NCI-H2227 treated with DMSO at 0.1 percent for 48 hours (cell line): Measurements from ENCODE around the gene ZNG1A.
"Not testable (repeated sequence)": the region's sequence is repeated elsewhere in the genome, so short reads cannot be mapped to it uniquely, and the experiment has no call there.

Source experiments
- DNase-seq: peaks from one replicate; lab custom pipeline; 2025; lab: John Stamatoyannopoulos, UW

ZNG1A gene

DNA sequence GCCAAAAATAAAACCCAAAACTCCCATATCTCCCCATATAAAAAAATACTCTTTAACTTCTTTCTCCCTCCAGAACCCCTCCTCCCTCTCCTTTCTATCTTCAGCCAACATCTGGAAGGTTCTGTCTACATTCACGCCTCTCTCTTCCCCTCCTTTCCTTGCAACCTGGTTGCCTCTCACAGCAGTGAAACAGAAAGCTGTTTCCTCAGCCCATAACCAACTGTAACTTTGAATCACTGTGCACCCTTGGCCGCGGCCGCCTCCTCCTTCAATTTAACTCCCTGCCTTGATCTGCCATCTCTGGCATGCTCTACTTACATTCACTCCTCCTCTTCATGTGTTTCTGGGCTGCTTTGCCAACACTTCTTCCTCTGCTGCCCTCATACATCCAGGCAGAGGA lies 83.9 kb downstream of the ZNG1A start:
- DNase-seq = not testable (repeated sequence)

DNA sequence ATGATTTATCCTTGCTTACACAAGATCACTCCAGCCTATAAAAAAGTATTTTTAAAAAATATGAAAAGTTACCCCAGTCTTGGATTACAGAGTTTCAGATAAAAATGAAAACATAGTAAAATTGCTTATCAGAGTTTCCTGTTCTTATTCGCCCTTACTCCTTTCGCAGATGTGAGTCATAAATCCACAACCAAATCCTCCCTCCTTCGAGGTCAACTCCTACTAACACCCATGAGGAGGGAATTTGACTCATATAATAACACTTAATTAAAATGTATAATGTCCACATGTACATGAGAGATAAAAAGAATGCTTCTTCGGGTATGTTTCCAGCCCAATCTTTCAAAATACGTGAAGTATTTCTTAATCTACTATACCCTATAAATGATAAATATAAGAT lies 84.5 kb downstream of the ZNG1A start:
- not testable (repeated sequence) for DNase-seq

DNA sequence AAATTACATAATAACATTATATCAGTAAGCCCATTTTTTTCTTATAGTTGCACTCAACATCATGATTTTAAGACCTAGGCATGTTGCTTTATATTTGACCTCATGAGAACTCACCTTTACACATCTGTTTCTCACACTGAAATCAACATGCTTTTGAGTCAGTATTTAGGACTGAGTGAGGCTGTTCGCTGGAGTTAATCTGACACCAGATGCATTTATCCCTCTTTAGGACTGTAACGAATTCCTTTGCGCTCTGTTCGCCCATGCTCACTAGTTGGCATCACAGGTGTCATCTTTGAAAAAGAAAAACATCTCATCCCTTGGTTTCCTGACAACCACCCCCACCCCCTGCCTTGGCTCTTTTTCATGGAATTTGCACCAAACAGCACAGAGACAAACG lies 84.9 kb downstream of the ZNG1A start:
- DNase-seq = not testable (repeated sequence)

DNA sequence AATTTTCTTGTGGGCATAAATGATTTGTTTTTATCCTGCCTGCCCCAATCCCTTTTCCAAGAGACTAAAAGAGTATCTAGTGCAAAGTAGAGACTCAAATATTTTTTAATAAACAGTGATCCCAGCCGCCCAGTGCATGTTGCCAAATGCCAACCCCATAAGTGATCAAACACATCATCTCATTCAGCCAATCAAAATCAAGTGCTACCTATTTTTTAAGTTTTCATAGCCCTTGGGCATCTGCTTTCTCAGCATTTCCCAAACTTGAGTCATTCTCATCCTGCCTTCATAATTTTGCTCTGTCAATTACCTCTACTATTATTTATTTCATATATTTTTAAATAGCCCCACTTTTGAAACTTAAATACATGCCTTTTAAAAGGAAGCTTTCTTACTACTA lies 88.0 kb downstream of the ZNG1A start:
- DNase-seq = not testable (repeated sequence)

DNA sequence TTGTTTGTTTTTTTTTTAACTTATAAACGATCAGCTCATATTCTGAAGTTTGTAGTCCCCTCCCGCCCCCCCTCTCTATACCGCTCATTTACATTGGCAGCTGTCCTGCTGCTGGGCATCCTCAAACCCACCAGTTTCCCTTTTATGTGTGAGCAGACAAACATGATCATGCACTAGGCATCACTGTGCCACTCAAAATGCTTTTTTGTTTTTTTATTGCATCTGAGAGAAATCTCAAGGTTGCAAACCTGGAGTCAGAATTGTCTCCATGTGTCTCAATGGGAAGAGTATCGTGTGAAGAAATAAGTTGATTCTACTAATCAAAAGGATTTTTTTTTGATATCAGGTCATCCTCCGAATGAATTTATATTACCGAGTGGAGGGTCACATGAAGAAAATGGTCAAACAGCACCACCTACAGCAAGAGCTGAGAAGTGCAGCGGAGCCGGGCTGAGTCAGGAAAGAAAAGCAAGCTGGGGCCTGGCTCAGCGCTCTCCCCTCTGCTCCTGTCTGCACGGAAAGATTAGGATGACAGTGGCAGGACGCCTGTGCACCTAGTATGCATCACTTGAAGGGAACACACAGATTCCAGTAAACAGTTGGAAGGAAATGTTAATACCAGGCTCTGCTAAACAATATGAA lies 90.3 kb downstream of the ZNG1A start:
- not testable (repeated sequence) for DNase-seq

DNA sequence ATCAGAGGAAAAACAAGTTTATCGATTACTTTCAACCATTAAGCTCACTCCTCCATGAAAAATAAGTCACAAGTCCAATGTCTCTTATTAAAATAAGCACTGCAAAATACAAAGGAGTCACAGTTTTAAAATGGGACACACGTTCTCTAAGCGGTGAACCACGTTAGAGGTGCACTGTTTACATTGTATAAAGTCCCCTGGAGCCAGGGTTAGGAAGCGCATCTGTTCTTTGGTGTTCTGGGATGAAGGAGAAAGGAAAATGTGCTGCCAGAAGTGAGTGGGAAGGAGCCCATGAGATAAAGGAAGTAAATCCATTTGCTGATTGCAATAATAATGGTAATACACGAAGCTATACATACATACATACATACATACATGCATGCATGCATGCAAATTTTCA lies 91.0 kb downstream of the ZNG1A start:
- not testable (repeated sequence) for DNase-seq

DNA sequence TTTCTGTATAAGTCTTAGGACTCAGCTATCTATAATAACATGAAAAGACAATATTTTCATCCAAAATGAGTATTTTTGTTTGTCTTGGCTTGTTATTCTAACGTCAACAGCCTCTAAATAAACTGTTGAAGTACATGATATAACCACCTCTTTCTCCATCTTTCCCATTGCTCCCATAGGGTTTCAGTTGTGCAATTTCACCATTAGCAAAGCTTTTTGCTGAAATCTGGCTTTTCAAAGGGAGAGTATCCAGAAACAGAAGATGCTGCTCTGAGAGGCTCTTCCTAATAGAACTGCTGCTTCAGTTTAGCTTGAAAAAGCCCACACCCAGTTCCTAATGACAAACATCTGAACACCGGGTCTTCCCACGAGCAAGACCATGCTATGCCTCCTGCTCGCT lies 91.8 kb downstream of the ZNG1A start:
- DNase-seq = not testable (repeated sequence)

DNA sequence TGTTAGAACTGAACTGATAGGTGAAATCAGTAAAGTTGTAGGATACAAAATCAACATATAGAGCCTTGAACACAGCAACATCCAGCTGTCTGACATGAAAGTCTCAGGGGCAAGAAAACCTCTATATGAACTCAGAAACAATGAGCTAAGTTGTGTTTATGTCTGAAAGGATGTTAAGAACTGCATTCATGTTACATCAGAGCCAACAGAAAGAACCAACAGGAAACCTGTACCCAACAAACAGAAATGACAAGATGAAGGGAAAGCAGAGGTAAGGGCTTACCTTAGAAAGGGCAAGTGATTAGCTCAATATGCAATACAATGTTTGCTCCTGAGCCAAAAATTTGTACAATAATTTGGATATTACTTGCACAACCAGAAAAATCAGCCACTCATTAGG lies 92.2 kb downstream of the ZNG1A start:
- not testable (repeated sequence) for DNase-seq

DNA sequence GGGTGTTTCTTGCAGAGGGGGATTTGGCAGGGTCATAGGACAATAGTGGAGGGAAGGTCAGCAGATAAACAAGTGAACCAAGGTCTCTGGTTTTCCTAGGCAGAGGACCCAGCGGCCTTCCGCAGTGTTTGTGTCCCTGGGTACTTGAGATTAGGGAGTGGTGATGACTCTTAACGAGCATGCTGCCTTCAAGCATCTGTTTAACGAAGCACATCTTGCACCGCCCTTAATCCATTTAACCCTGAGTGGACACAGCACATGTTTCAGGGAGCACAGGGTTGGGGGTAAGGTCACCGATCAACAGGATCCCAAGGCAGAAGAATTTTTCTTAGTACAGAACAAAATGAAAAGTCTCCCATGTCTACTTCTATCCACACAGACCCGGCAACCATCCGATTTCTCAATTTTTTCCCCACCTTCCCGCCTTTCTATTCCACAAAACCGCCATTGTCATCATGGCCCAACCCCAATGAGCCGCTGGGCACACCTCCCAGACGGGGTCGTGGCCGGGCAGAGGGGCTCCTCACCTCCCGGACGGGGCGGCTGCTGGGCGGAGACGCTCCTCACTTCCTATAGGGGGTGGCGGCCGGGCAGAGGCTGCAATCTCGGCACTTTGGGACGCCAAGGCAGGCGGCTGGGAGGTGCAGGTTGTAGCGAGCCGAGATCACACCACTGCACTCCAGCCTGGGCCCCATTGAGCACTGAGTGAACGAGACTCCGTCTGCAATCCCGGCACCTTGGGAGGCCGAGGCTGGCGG lies 95.7 kb downstream of the ZNG1A start:
- DNase-seq = not testable (repeated sequence)

DNA sequence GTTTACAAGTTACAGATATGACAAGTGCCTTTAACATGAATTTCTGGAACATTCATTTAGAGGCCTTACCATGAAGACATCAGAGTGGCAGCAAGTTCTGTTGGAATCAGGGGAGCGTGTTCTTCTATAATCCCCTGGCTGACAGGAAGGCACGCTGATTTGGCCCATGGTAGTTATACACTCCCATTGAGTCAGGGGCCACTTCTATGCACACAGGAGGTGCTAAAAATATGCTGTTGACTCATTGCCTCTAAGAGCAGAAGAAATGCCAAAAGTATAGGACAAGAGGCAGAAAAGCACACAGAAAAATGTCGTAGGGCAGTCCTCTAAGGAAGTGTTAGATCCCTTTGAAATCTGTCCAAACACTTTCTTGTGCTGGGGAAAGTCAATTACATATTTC lies 100.5 kb downstream of the ZNG1A start:
- DNase-seq = not testable (repeated sequence)

DNA sequence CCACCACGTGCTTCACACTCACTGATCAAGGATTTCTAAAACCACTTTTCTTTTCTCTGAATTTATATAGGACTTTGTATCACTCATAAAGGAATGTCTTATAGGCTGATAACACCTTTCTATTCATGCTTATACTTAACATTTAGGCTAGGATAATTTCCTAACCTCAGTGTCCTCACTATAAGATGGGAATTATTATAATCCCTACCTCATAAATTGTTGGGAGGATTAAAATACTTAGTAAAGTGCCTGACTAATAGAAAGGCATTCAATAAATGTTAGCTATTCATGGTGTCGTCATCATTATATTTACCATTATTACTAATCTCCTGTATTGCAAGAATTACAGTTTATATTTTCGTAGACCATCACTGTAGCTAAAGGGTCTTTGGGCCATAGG lies 102.5 kb downstream of the ZNG1A start:
- not testable (repeated sequence) for DNase-seq

DNA sequence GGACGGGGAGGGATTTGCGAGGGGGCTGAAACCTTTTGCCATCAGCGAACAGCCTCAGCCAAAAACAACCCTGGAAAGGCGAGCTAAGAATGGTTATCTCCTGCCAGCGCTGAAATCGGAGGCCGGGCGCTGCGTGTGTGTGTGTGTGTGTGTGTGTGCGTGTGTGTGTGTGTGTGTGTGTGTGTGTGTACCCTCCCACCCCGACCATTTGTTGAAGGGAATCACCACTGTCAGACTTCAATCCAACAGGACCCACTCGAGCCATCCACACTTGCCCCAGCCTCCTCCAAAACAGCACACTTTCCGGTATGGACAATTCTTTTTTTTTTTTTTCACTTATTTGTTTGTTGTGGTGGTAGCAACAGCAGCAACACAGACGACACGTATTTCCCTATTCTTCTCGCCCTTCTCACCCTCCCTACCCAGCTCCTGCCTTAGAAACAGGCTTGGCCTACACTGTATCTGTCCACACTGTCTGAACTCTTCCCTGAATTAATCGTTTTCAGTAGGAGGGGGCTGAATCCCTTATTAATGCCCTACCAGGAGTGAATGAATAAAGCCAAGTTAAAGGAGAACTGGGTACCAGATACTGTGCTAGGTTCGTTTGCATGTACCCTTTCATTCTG lies 104.8 kb downstream of the ZNG1A start:
- DNase-seq = not testable (repeated sequence)

DNA sequence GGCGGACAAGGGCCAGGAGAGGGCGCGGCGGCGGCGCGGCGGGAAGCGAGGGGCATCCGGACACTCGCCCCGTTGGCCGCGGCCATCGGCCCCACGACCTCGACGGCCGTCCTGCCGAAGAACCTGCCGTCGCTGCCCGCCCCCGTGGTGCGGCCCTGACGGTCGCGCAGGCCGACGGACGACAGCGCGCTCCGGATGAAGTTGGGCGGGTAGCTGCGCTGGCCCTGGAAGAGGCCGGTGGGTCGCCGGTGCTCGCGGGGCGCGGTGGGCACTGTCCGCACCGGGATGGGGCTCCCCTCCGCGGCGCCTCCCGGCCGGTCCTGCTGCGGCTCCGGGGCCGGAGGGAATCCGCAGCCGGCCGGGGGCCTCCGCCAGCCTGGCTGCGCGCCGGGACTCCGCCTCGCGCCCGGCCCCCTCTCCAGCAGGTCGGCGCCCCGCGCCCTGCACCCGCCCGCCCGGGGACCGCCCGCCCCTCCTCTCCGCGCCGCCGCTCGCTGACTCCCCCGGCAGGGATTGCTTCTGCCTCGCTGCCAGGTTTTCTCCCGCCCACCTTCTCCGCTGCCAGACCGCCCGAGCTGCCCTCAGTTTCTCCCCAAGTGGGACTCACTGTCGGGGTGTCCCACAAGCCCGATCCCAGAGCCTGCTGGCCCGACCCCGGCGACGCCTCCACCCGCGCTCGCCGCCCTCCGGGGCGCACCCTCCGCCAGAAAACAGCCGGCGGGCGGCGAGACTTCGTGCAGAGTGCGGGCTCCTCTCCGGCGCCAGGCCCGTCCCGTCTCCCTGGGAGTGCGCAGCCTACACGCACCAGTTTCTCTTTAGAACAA lies 105.6 kb downstream of the ZNG1A start:
- DNase-seq = not testable (repeated sequence)
